Measurements from ENCODE around the gene HSP90AB1. TPM values are rescaled to one million over a fixed set of nuclear protein-coding genes. Genes with fewer than 3 reads are reported as not detected.
"Not testable (repeated sequence)": the region's sequence is repeated elsewhere in the genome, so short reads cannot be mapped to it uniquely, and the experiment has no call there.

The HSP90AB1 gene
- total RNA-seq, 1 donor from 2014 or later = 630 TPM

- DNase-seq (ENCODE audit: low spot score) = no peak
These were observed 25.0 kb upstream of the HSP90AB1 start for GRCh38 chr6:44221961-44222335.

- no peak for DNase-seq (ENCODE audit: low spot score)
These were observed 24.2 kb upstream of the HSP90AB1 start for GRCh38 chr6:44222486-44223318.

- DNase-seq (ENCODE audit: low spot score) = peak; percentile 93
These were observed 23.4 kb upstream of the HSP90AB1 start, which contains the start of gene SLC29A1 for GRCh38 chr6:44223319-44224028. TSS of gene SLC29A1 (plus strand) at chr6:44223595. CDS start at chr6:44227314, 3,719 bp downstream.

- no peak for DNase-seq (ENCODE audit: low spot score)
These were observed 22.6 kb upstream of the HSP90AB1 start for GRCh38 chr6:44224029-44224964.

GRCh38 chr6:44224965-44225305 is 22.0 kb upstream of the HSP90AB1 start:
- no peak for DNase-seq (ENCODE audit: low spot score)

GRCh38 chr6:44225579-44226325 is 21.1 kb upstream of the HSP90AB1 start:
- DNase-seq (ENCODE audit: low spot score) = no peak

- no peak for DNase-seq (ENCODE audit: low spot score)
These were observed 20.3 kb upstream of the HSP90AB1 start for GRCh38 chr6:44226368-44227147.

GRCh38 chr6:44227148-44227793 is 19.6 kb upstream of the HSP90AB1 start:
- no peak for DNase-seq (ENCODE audit: low spot score)

GRCh38 chr6:44228031-44228430 is 18.9 kb upstream of the HSP90AB1 start:
- DNase-seq (ENCODE audit: low spot score) = no peak

- DNase-seq (ENCODE audit: low spot score) = no peak
These were observed 18.5 kb upstream of the HSP90AB1 start for GRCh38 chr6:44228433-44228832.

- no peak for DNase-seq (ENCODE audit: low spot score)
These were observed 18.1 kb upstream of the HSP90AB1 start for GRCh38 chr6:44228836-44229235.

- DNase-seq (ENCODE audit: low spot score) = no peak
These were observed 17.4 kb upstream of the HSP90AB1 start for GRCh38 chr6:44229376-44230033.

- no peak for DNase-seq (ENCODE audit: low spot score)
These were observed 16.7 kb upstream of the HSP90AB1 start for GRCh38 chr6:44230034-44230675.

GRCh38 chr6:44231426-44231825 is 15.5 kb upstream of the HSP90AB1 start:
- not testable (repeated sequence) for DNase-seq (ENCODE audit: low spot score)

GRCh38 chr6:44232676-44233566 is 14.0 kb upstream of the HSP90AB1 start:
- DNase-seq (ENCODE audit: low spot score) = no peak

GRCh38 chr6:44233567-44234100 is 13.3 kb upstream of the HSP90AB1 start:
- no peak for DNase-seq (ENCODE audit: low spot score)
